SIG-M5 (cell line): ENCODE measurements around the gene RASAL1.
"Not testable (repeated sequence)": the region's sequence is repeated elsewhere in the genome, so short reads cannot be mapped to it uniquely, and the experiment has no call there.

Source experiments
- DNase-seq: peaks from one replicate; lab custom pipeline; 2025; lab: John Stamatoyannopoulos, UW

RASAL1 gene

DNA sequence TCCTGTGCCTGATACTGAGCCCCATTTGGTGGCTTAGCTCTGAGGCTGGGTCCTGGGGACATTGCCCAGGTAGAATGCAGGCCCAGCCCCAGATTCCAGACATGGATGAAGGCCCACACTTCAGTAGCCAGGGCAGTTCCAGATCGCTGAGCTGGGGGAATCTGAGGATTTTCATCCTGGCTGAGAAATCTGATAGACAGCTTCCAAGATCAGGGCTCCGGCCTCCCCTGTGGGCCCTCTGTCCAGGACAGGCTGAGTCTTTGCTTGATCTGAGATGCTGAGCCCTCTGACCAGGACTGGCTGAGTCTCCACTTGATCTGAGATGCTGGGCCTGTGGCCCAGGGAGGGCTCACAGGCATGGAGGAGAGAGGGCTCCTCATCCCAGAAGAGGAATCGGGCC is 3.3 kb upstream of the RASAL1 start:
- DNase-seq: no peak

DNA sequence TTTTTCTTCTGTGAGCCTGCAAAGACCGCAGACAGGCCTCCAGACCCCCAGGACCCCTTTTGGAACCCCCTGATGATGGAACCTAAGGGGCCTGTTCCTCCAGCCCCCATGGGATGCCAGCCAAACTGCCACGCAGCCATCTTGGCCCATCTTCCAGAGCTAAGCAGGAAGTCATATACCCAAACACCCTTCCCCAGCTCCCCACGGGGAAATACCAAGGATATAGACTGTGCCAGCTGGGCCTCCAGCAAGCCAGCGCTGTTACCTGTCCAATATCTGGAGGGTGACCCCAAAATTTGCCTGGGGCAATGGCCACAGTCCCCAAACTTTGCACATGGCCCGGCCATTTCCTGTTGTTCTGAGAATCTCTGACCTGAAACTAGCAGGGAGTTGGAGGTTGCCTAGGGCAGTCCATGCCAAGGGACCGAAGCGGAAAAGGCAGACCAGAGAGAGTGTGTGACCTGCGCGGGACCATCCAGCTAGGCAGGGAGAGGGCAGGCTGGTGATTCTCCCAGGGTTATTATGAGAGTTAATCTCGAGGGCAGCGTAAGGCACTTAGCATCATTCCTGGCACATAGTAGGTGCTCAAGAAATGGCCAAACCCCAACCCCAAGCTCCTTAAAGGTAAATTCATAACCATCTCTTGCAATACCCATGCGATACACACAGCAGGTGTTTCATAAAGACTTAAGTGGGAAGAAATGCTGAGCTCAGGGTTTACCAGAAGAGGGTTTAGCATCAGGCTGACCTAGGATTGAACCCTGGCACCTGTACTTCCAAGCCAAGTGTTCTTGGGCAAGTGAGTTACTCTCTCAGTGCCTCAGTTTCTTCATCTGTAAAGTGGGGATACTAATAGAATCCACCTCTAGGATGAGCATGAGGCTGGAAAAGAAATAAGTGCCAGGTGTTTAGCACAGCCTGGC is 2.6 kb upstream of the RASAL1 start:
- no peak for DNase-seq

DNA sequence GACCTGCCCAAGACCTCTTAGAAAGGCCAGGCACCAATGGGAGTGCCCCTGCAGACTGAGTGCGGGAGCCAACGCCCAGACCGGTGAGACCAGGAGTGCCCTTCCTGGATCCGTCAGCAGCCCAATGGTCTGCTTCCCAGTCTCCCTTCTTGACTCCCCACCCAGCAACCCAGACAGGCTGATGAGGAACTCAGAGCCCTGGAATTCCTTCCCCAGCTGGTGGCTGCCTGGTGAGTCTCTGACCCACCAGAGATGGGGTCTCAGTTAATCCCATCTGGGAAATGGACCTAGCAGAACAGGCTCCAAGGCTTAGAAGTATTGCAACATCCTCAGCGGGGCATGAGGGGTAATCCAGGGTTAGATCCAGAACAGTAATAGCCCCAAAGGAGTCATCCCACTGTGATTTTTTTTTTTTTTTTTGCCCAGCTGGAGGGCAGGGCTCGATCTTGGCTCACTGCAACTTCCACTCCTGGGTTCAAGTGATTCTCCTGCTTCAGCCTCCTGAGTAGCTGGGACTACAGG is 1.5 kb upstream of the RASAL1 start:
- no peak for DNase-seq

GRCh38 chr12:113136128-113136989 is 798 bp upstream of the RASAL1 start:
- no peak for DNase-seq

- DNase-seq: no peak
Observed at GRCh38 chr12:113134521-113134951, 1.0 kb downstream of the RASAL1 start.

DNA sequence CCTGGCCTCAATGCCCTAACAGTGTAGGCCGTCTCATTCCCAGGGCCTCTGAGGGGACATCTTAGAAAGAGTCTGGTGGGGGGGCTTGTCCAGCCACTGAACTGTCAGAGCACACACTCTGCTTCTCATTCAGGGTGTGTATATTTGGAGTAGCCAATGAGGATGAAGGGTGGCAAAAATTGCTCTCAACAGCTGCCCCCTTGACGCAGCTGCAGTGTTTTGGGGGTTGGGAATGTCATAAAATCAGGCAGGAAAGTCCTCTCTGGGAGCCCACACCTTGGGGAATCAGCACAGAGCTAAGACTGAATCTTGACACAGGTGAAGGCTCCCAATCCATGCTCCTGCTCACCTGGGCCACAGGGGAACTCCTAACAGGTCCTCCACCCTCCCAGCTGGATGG is 1.5 kb downstream of the RASAL1 start:
- no peak for DNase-seq

GRCh38 chr12:113133666-113134065 is 1.9 kb downstream of the RASAL1 start:
- no peak for DNase-seq

- no peak for DNase-seq
Observed at GRCh38 chr12:113133036-113133435, 2.5 kb downstream of the RASAL1 start.

- no peak for DNase-seq
Observed at GRCh38 chr12:113131556-113131955, 4.0 kb downstream of the RASAL1 start.

DNA sequence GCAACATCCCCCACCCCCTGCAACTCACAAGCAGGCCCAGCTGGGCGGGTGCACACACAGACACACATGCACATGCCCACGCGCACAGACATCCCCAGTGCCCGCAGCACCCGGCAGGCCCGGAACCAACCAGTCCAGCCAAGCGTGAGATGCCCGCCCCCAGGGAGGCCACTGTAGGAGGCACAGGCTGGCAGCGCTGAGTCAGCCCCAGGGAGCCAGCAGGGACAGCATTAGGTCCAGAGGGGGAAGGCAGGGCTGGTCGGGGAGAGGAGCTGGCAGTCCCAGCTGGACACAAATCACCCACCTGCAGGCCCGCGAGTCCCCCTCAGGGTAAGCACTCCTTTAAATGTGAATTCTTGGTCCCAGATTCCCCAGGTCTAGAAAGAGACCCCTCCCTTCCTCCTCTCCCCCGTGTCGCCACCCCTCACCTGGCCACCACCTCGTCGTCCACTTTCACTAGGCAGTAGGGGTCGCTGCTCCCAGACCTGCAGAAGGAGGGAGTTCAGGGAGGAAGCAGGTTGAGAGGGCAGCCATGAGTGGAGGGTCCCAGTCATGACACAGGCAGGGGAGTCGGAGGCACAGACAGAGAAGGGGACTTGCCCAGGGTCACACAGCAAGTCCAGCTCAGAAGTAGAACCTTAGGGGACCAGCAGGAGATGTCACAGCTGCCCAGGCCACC is 5.0 kb downstream of the RASAL1 start:
- DNase-seq: no peak

GRCh38 chr12:113129664-113130456 is 5.7 kb downstream of the RASAL1 start:
- DNase-seq: no peak

DNA sequence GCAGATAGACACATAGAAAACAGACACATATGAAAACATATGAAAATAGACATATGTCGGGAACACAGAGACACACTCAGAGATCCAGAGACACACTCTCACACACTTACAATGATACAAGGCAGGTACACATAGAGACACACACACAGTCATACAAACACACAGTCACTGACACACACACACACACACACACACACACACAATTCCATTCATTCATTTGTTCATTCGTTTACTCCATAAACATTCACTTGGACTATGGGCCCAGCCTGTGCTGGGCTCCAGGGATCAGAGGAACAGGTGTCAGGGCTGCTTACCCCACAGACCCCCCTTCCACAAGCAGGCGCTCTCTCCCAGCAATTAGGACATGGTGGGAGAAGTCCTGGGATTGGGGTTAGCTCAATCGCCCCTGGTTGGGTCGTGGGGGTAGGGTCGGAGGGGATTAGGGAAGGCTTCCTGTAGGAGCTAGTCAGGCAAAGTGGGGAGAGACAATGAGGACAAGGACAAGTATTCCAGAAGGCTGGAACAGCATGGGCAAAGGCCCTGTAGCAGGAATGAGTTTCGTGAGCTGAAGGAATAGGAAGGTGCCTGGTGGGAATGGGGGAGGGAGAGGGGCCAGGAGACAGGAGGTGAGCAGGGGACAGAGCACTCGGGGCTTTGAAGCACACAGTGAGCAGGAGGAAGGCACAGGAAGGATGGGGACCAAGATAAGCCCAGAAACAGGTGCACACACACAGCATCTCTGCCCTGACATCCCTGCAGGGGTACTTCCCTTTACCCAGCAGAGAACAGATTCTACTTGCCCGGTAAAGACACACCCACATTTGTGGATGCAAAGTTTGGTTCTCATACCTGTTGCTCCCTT is 6.5 kb downstream of the RASAL1 start:
- DNase-seq: no peak

DNA sequence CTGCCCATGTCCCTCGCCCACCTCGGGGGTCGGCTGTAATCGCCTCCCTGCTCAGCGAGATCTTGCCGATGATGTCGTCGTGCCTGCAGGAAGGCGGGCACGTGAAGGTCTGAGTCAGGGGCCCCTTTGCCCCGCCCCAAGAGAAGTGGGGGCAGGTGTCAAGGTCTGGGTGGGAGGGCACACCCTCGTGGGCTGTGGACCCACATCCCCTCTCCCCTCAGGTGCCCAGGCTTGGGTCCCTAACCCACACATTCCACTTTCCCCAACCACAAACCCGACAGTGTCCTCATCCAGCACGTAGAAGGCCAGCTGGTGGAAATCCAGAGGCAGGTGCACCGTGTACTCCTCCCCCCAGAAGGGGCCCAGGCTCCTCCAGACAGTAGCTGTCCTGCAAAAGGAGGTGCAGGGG is 7.8 kb downstream of the RASAL1 start:
- no peak for DNase-seq

DNA sequence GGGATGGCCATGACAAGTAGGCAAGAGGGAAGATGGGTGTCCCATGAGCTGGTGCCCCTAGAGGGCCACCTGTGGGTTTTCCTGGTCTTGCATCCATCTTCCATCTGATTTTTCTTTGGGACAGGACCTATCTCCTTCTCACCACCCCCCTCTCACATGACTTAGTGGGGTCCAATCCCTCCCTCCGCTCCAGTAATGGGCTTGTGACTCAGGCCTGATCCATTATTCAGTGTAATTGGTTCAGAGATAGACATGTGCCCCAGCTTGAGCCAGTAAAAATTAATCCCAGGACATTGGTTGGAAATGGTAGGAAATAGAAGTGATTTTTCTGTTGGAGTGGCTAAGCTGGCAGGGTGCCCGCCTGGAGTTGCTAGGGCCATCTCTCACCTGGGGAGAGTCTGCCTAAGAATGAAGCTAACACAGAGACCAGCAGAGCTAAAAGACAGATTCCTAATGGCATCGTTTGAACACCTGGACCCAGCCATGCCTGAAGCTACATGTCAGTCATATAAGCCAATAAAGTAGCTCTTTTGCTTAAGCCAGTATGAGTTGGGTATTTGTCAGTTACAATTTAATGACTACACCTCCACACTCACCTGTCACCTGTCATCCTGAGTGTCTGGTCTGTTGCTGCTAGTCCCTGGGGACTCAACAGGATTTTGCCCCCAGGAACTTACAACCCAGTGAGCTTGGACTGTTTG is 14.7 kb downstream of the RASAL1 start:
- no peak for DNase-seq

- no peak for DNase-seq
Observed at GRCh38 chr12:113119980-113120669, 15.4 kb downstream of the RASAL1 start.

GRCh38 chr12:113118142-113118541 is 17.4 kb downstream of the RASAL1 start:
- DNase-seq: no peak

- not testable (repeated sequence) for DNase-seq
Observed at GRCh38 chr12:113117684-113118083, 17.9 kb downstream of the RASAL1 start.

DNA sequence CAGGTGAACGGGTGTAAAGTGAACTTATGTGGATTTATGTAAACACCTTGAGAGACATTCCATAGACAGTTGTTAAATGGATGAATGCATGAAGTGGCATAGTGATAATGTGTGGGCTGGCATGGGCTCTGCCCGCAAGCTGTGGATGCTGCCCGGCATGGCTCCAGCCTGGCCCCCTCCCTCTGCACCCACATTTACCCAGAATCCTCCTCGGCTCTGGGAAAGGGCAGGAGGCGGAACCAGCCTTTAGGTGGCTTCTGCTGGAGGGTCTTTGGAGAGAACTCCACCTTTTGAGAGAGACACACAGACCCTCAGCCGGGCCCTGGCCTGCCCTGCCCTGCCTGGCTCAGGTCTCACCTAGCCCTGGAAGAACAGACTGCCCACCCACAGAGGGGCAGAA is 18.7 kb downstream of the RASAL1 start:
- no peak for DNase-seq
